ENCODE measurements around the gene ZNF566. TPM values are rescaled to one million over a fixed set of nuclear protein-coding genes. Genes with fewer than 3 reads are reported as not detected.

The ZNF566 gene
- total RNA-seq, 1 experiment from 2014 or later: 6.6 TPM

GRCh38 chr19:36488846-36489117 is 579 bp downstream of the ZNF566 start:
- no peak for DNase-seq
- Histone ChIP-seq H3K27me3 (ENCODE audit: control insufficient read depth, insufficient read depth, low read length) (no peaks in the 10 kb centered on the region), H3K4me3 (ENCODE audit: insufficient read depth, low read depth, low read length) (peak overlapping the region; percentile 78), H3K36me3 (replicated peaks; ENCODE audit: control insufficient read depth, insufficient read depth, low read length) (no peaks in the 10 kb centered on the region)

GRCh38 chr19:36488118-36488845 is 1.1 kb downstream of the ZNF566 start:
- Histone ChIP-seq H3K4me3 (ENCODE audit: insufficient read depth, low read depth, low read length) (peak overlapping the region; percentile 78), H3K27me3 (ENCODE audit: control insufficient read depth, insufficient read depth, low read length) (no peaks in the 10 kb centered on the region), H3K36me3 (replicated peaks; ENCODE audit: control insufficient read depth, insufficient read depth, low read length) (no peaks in the 10 kb centered on the region)
- no peak for DNase-seq

GRCh38 chr19:36483653-36484052 is 5.7 kb downstream of the ZNF566 start:
- Histone ChIP-seq H3K36me3 (replicated peaks; ENCODE audit: control insufficient read depth, insufficient read depth, low read length) (no peaks in the 10 kb centered on the region), H3K4me3 (ENCODE audit: insufficient read depth, low read depth, low read length) (no peak overlapping the region), H3K27me3 (ENCODE audit: control insufficient read depth, insufficient read depth, low read length) (no peaks in the 10 kb centered on the region)
- no peak for DNase-seq

GRCh38 chr19:36482876-36483275 is 6.5 kb downstream of the ZNF566 start:
- Histone ChIP-seq H3K27me3 (ENCODE audit: control insufficient read depth, insufficient read depth, low read length) (no peaks in the 10 kb centered on the region), H3K36me3 (replicated peaks; ENCODE audit: control insufficient read depth, insufficient read depth, low read length) (no peaks in the 10 kb centered on the region), H3K4me3 (ENCODE audit: insufficient read depth, low read depth, low read length) (no peak overlapping the region)
- no peak for DNase-seq

GRCh38 chr19:36460046-36460445 is 29.3 kb downstream of the ZNF566 start:
- no peak for DNase-seq
- Histone ChIP-seq H3K4me3 (ENCODE audit: insufficient read depth, low read depth, low read length) (no peak overlapping the region), H3K27me3 (ENCODE audit: control insufficient read depth, insufficient read depth, low read length) (no peaks in the 10 kb centered on the region), H3K36me3 (replicated peaks; ENCODE audit: control insufficient read depth, insufficient read depth, low read length) (no peaks in the 10 kb centered on the region; the same call in 1 of the 2 replicates)

- no peaks in the 10 kb centered on the region; the same call in 1 of the 2 replicates for H3K36me3 ChIP-seq (replicated peaks; ENCODE audit: control insufficient read depth, insufficient read depth, low read length)
- H3K4me3 ChIP-seq (ENCODE audit: insufficient read depth, low read depth, low read length): no peak overlapping the region
- no peak for DNase-seq
- no peaks in the 10 kb centered on the region for H3K27me3 ChIP-seq (ENCODE audit: control insufficient read depth, insufficient read depth, low read length)
These were observed 32.5 kb downstream of the ZNF566 start for GRCh38 chr19:36456831-36457230.

GRCh38 chr19:36449059-36449670 is 40.2 kb downstream of the ZNF566 start:
- no peak for DNase-seq
- Histone ChIP-seq H3K4me3 (ENCODE audit: insufficient read depth, low read depth, low read length) (no peak overlapping the region), H3K36me3 (replicated peaks; ENCODE audit: control insufficient read depth, insufficient read depth, low read length) (peaks cover 8% of the 10 kb centered on the region), H3K27me3 (ENCODE audit: control insufficient read depth, insufficient read depth, low read length) (no peaks in the 10 kb centered on the region)

- no peaks in the 10 kb centered on the region for H3K27me3 ChIP-seq (ENCODE audit: control insufficient read depth, insufficient read depth, low read length)
- H3K4me3 ChIP-seq (ENCODE audit: insufficient read depth, low read depth, low read length): no peak overlapping the region
- DNase-seq: no peak
- H3K36me3 ChIP-seq (replicated peaks; ENCODE audit: control insufficient read depth, insufficient read depth, low read length): no peaks in the 10 kb centered on the region
These were observed 48.0 kb downstream of the ZNF566 start for GRCh38 chr19:36441339-36441738.

- H3K27me3 ChIP-seq (ENCODE audit: control insufficient read depth, insufficient read depth, low read length): no peaks in the 10 kb centered on the region
- no peak overlapping the region for H3K4me3 ChIP-seq (ENCODE audit: insufficient read depth, low read depth, low read length)
- no peaks in the 10 kb centered on the region for H3K36me3 ChIP-seq (replicated peaks; ENCODE audit: control insufficient read depth, insufficient read depth, low read length)
- no peak for DNase-seq
These were observed 52.8 kb downstream of the ZNF566 start for GRCh38 chr19:36436531-36436930.

- DNase-seq: no peak
- H3K36me3 ChIP-seq (replicated peaks; ENCODE audit: control insufficient read depth, insufficient read depth, low read length): no peaks in the 10 kb centered on the region
- no peaks in the 10 kb centered on the region; the same call in 1 of the 2 replicates for H3K27me3 ChIP-seq (ENCODE audit: control insufficient read depth, insufficient read depth, low read length)
These were observed 65.4 kb downstream of the ZNF566 start for GRCh38 chr19:36423925-36424324.

GRCh38 chr19:36421749-36422481 is 67.4 kb downstream of the ZNF566 start:
- Histone ChIP-seq H3K4me3 (ENCODE audit: insufficient read depth, low read depth, low read length) (peak overlapping the region; percentile 10; the same call in 1 of the 2 replicates), H3K27me3 (ENCODE audit: control insufficient read depth, insufficient read depth, low read length) (no peaks in the 10 kb centered on the region; the same call in 1 of the 2 replicates)

More at GRCh38 chr19:36423925-36424324, 65.4 kb downstream of the ZNF566 start:
- no peak overlapping the region for H3K4me3 ChIP-seq (ENCODE audit: insufficient read depth, low read depth, low read length)

GRCh38 chr19:36420961-36421748 is 68.2 kb downstream of the ZNF566 start:
- Histone ChIP-seq H3K36me3 (replicated peaks; ENCODE audit: control insufficient read depth, insufficient read depth, low read length) (no peaks in the 10 kb centered on the region), H3K27me3 (ENCODE audit: control insufficient read depth, insufficient read depth, low read length) (no peaks in the 10 kb centered on the region; the same call in 1 of the 2 replicates), H3K4me3 (ENCODE audit: insufficient read depth, low read depth, low read length) (peak overlapping the region; percentile 10; the same call in 1 of the 2 replicates)
- peak; percentile 36 for DNase-seq

More at GRCh38 chr19:36421749-36422481, 67.4 kb downstream of the ZNF566 start:
- no peak for DNase-seq
- no peaks in the 10 kb centered on the region for H3K36me3 ChIP-seq (replicated peaks; ENCODE audit: control insufficient read depth, insufficient read depth, low read length)

- DNase-seq: peak; percentile 98
- Histone ChIP-seq H3K27me3 (ENCODE audit: control insufficient read depth, insufficient read depth, low read length) (no peaks in the 10 kb centered on the region; the same call in 1 of the 2 replicates), H3K4me3 (ENCODE audit: insufficient read depth, low read depth, low read length) (peak within 1 kb of the TSS; percentile 89), H3K36me3 (replicated peaks; ENCODE audit: control insufficient read depth, insufficient read depth, low read length) (no peaks in the 10 kb centered on the region; the same call in 1 of the 2 replicates)
These were observed 70.9 kb downstream of the ZNF566 start, which contains the start of gene ZFP82 for GRCh38 chr19:36418287-36419001. TSS of gene ZFP82 (minus strand) at chr19:36418644. CDS start at chr19:36409789, 8,855 bp downstream.
